DOHH2 (cell line): ENCODE results near the gene HTR3A.

Source experiments
- CTCF ChIP-seq: fragments of 200-600 bp; sonication (generic); IDR thresholded peaks from one replicate; pipeline ENCODE4 v1.5.1; 2014; ENCODE audit warnings: antibody characterized with exemption, mild to moderate bottlenecking, low read depth, low read length; ENCODE audit not compliant: poor library complexity, severe bottlenecking
- EZH2phosphoT487 ChIP-seq: fragments of 200-600 bp; sonication (generic); IDR thresholded peaks from 2 replicates; pipeline ENCODE4 v1.6.1; 2017; ENCODE audit warnings: borderline replicate concordance, mild to moderate bottlenecking, antibody characterized with exemption, low read length, moderate library complexity, mixed read lengths

DNA sequence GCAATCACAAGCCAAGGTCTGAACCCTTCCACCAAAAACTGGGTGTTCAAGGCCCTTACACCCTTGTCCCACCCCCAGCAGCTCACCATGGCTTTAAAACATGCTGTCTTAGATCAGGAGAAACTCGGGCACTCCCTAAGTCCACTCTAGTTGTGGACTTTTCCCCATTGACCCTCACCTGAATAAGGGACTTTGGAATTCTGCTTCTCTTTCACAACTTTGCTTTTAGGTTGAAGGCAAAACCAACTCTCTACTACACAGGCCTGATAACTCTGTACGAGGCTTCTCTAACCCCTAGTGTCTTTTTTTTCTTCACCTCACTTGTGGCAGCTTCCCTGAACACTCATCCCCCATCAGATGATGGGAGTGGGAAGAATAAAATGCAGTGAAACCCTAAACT lies 15.0 kb downstream of the HTR3A start:
- no peak for TF ChIP-seq CTCF
- no peak for TF ChIP-seq EZH2phosphoT487
